ENCODE data around the gene UBASH3B. TPM values are rescaled to one million over a fixed set of nuclear protein-coding genes. Genes with fewer than 3 reads are reported as not detected.
A peak's percentile ranks its signal among the peaks of the same experiment; 100 is the strongest.

UBASH3B gene
- total and polyA plus RNA-seq, 11 donors, result 0.72 to 19.0 (median 1.7) TPM

DNA sequence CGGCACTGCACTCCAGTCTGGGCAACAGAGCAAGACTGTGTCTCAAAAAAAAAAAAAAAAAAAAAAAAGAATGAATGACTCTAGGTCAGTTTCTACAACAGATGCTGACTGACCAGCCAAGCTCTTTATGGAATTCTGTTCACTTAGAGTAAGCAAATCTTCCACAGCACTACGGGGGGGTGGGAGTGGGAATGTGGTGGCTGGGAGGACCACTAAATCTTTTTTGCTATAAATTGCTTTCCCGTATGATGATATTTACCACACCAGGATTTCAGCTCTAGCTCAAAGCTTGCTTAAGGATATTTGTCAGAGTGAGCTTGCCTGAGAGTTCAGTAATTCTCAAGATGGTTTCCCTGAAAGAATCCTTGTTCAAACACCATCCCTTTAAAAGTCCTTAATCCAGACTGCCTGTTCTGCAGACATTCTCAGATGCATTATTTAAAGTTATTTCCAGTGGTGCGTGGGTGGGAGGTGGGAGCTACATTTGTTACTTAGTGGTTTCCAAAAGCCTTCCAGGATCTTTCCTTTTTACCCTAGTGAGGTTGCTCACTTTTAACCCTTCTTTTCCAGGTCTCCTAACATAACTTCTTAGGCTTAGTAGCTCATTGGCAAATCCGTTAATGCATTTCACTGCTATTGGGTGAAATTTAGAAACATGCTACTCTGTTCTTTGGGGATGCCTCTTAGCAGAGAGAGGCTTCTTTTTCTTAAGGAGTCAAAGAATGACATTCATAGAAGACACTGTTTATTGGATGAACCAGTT lies 65.9 kb downstream of the UBASH3B start:
- no peak for ATAC-seq
- intact Hi-C loops (cut with DNase I), result loop anchor here in 2 of 10 donors (5.0 to 10.0 kb wide), 2 partner anchors 34 to 67 kb away; partner anchors contain the start of gene UBASH3B (in 1 of the 2)
- no peak for DNase-seq
- TF ChIP-seq, protein P1, sequence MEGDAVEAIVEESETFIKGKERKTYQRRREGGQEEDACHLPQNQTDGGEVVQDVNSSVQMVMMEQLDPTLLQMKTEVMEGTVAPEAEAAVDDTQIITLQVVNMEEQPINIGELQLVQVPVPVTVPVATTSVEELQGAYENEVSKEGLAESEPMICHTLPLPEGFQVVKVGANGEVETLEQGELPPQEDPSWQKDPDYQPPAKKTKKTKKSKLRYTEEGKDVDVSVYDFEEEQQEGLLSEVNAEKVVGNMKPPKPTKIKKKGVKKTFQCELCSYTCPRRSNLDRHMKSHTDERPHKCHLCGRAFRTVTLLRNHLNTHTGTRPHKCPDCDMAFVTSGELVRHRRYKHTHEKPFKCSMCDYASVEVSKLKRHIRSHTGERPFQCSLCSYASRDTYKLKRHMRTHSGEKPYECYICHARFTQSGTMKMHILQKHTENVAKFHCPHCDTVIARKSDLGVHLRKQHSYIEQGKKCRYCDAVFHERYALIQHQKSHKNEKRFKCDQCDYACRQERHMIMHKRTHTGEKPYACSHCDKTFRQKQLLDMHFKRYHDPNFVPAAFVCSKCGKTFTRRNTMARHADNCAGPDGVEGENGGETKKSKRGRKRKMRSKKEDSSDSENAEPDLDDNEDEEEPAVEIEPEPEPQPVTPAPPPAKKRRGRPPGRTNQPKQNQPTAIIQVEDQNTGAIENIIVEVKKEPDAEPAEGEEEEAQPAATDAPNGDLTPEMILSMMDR (IDR thresholded peaks at IDR 0.05), result no peak
- TF ChIP-seq POLR2A (IDR thresholded peaks at IDR 0.05), result no peak
- Histone ChIP-seq H3K36me3 (no peaks in the 10 kb centered on the region), H3K9me3 (no peaks in the 10 kb centered on the region), H3K4me1 (peaks cover 0 to 52% (median 0%) of the 10 kb centered on the region in 12 donors), H3K27ac (no peak overlapping the region), H3K27me3 (no peaks in the 10 kb centered on the region), H3K4me3 (no peak overlapping the region)
- WGBS, 4 donors, result 50 to 77% (median 64%) methylated on average over 5 of the region's 5 CpGs

- Histone ChIP-seq H3K27ac (no peak overlapping the region), H3K4me3 (no peak overlapping the region), H3K27me3 (no peaks in the 10 kb centered on the region), H3K4me1 (peaks cover 0 to 52% (median 2%) of the 10 kb centered on the region in 12 donors), H3K36me3 (no peaks in the 10 kb centered on the region), H3K9me3 (no peaks in the 10 kb centered on the region)
- TF ChIP-seq, protein P1 (IDR thresholded peaks at IDR 0.05), result no peak
- no peak for TF ChIP-seq POLR2A (IDR thresholded peaks at IDR 0.05)
- peak in 1 of 4 donors; percentile 36 for ATAC-seq
- 87 to 100% (median 90%) methylated on average over 2 of the region's 2 CpGs for WGBS, 4 donors
- intact Hi-C loops (cut with DNase I), result loop anchor here in 2 of 10 donors (5.0 to 10.0 kb wide), 2 partner anchors 35 to 67 kb away; partner anchors contain the start of gene UBASH3B (in 1 of the 2)
- no peak for DNase-seq
These were observed 66.4 kb downstream of the UBASH3B start for GRCh38 chr11:122721964-122722266.

- intact Hi-C loops (cut with DNase I), result loop anchor here in 2 of 10 donors (5.0 to 10.0 kb wide), 2 partner anchors 36 to 68 kb away; partner anchors contain the start of gene UBASH3B (in 1 of the 2)
- Histone ChIP-seq H3K27ac (no peak overlapping the region), H3K27me3 (no peaks in the 10 kb centered on the region), H3K4me1 (peaks cover 0 to 51% (median 2%) of the 10 kb centered on the region in 12 donors), H3K36me3 (no peaks in the 10 kb centered on the region), H3K9me3 (no peaks in the 10 kb centered on the region), H3K4me3 (no peak overlapping the region)
- DNase-seq, result no peak
- TF ChIP-seq POLR2A (IDR thresholded peaks at IDR 0.05), result no peak
- TF ChIP-seq, protein P1 (IDR thresholded peaks at IDR 0.05), result no peak
- WGBS, 4 donors, result 78 to 82% (median 80%) methylated on average over 4 of the region's 4 CpGs
- ATAC-seq, result no peak
These were observed 67.6 kb downstream of the UBASH3B start for GRCh38 chr11:122723106-122723505.

- peaks cover 0 to 47% (median 2%) of the 10 kb centered on the region in 12 donors for H3K4me1 ChIP-seq
- H3K4me3 ChIP-seq, result no peak overlapping the region
- no peak overlapping the region for H3K27ac ChIP-seq
- intact Hi-C loops (cut with DNase I), result loop anchor here in 2 of 10 donors (5.0 to 10.0 kb wide), 2 partner anchors 36 to 69 kb away; partner anchors contain the start of gene UBASH3B (in 1 of the 2)
- no peak for DNase-seq
- H3K27me3 ChIP-seq, result no peaks in the 10 kb centered on the region
- no peaks in the 10 kb centered on the region for H3K9me3 ChIP-seq
- no peak for TF ChIP-seq POLR2A (IDR thresholded peaks at IDR 0.05)
- TF ChIP-seq, protein P1 (IDR thresholded peaks at IDR 0.05), result no peak
- H3K36me3 ChIP-seq, result no peaks in the 10 kb centered on the region
- ATAC-seq, result no peak
- 73 to 83% (median 79%) methylated on average over 3 of the region's 3 CpGs for WGBS, 4 donors
These were observed 68.1 kb downstream of the UBASH3B start for GRCh38 chr11:122723576-122723975.
